ENCODE results near the gene CLASP2. TPM values are rescaled to one million over a fixed set of nuclear protein-coding genes. Genes with fewer than 3 reads are reported as not detected.
A peak's percentile ranks its signal among the peaks of the same experiment; 100 is the strongest.

Gene CLASP2
- total RNA-seq, 3 donors from 2014 or later (not counting 1 experiment from before 2014, with no cell fraction given): 93.8 to 109 (median 99.3) TPM

- TF ChIP-seq CTCF (IDR thresholded peaks at IDR 0.05): no peak
- Mint-ChIP-seq H3K27ac (no peak overlapping the region), H3K9me3 (no peaks in the 10 kb centered on the region), H3K4me1 (no peaks in the 10 kb centered on the region), H3K27me3 (ENCODE audit: low read depth in 2 of 2) (peaks cover 8 to 23% of the 10 kb centered on the region in 2 donors), H3K4me3 (no peak overlapping the region), H3K36me3 (no peaks in the 10 kb centered on the region)
- no peak overlapping the region for H3K27ac ChIP-seq (ENCODE audit: low read length)
- H3K4me3 ChIP-seq (ENCODE audit: low read length): no peak overlapping the region
- no peak for DNase-seq
- no peaks in the 10 kb centered on the region for H3K36me3 ChIP-seq (ENCODE audit: control insufficient read depth, insufficient read depth, low read length)
- 85% methylated on average over 7 of the region's 7 CpGs for WGBS (ENCODE audit: insufficient coverage)
- H3K4me1 ChIP-seq (ENCODE audit: control insufficient read depth, insufficient read depth, low read length): no peaks in the 10 kb centered on the region
- peaks cover 4% of the 10 kb centered on the region for H3K27me3 ChIP-seq (ENCODE audit: control insufficient read depth, insufficient read depth, low read length)
- intact Hi-C loops (cut with micrococcal nuclease): no loop called here
- H3K9me3 ChIP-seq (ENCODE audit: control insufficient read depth, insufficient read depth, low read length): no peaks in the 10 kb centered on the region
- no peak for ATAC-seq
Measured at GRCh38 chr3:33746416-33747116, 28.5 kb upstream of the CLASP2 start.

GRCh38 chr3:33737146-33737545, 19.1 kb upstream of the CLASP2 start:
- Histone ChIP-seq H3K4me1 (ENCODE audit: control insufficient read depth, insufficient read depth, low read length) (no peaks in the 10 kb centered on the region), H3K27me3 (ENCODE audit: control insufficient read depth, insufficient read depth, low read length) (peaks cover 2% of the 10 kb centered on the region), H3K27ac (ENCODE audit: low read length) (no peak overlapping the region), H3K9me3 (ENCODE audit: control insufficient read depth, insufficient read depth, low read length) (no peaks in the 10 kb centered on the region), H3K36me3 (ENCODE audit: control insufficient read depth, insufficient read depth, low read length) (no peaks in the 10 kb centered on the region), H3K4me3 (ENCODE audit: low read length) (no peak overlapping the region)
- H3K27ac Mint-ChIP-seq: no peak overlapping the region
- ATAC-seq (no peak), DNase-seq (no peak)
- H3K9me3 Mint-ChIP-seq: peaks cover 2 to 3% of the 10 kb centered on the region in 2 donors
- WGBS (ENCODE audit: insufficient coverage): 63% methylated on average over 1 of the region's 1 CpG
- TF ChIP-seq CTCF (IDR thresholded peaks at IDR 0.05): no peak
- peaks cover 3% of the 10 kb centered on the region for H3K36me3 Mint-ChIP-seq
- peaks cover 9 to 35% of the 10 kb centered on the region in 2 donors for H3K27me3 Mint-ChIP-seq (ENCODE audit: low read depth in 2 of 2)
- H3K4me1 Mint-ChIP-seq: no peaks in the 10 kb centered on the region
- intact Hi-C loops (cut with micrococcal nuclease): no loop called here
- no peak overlapping the region for H3K4me3 Mint-ChIP-seq

- WGBS (ENCODE audit: insufficient coverage): 100% methylated on average over 2 of the region's 3 CpGs
- peaks cover 2 to 4% of the 10 kb centered on the region in 2 donors for H3K9me3 Mint-ChIP-seq
- Histone ChIP-seq H3K4me1 (ENCODE audit: control insufficient read depth, insufficient read depth, low read length) (no peaks in the 10 kb centered on the region), H3K4me3 (ENCODE audit: low read length) (no peak overlapping the region), H3K9me3 (ENCODE audit: control insufficient read depth, insufficient read depth, low read length) (no peaks in the 10 kb centered on the region), H3K27ac (ENCODE audit: low read length) (no peak overlapping the region), H3K27me3 (ENCODE audit: control insufficient read depth, insufficient read depth, low read length) (no peaks in the 10 kb centered on the region), H3K36me3 (ENCODE audit: control insufficient read depth, insufficient read depth, low read length) (no peaks in the 10 kb centered on the region)
- H3K27me3 Mint-ChIP-seq (ENCODE audit: low read depth in 2 of 2): peaks cover under 1 to 30% of the 10 kb centered on the region in 2 donors
- no peak overlapping the region for H3K27ac Mint-ChIP-seq
- peak in 1 of 2 donors; percentile 33 for DNase-seq
- peaks cover 7% of the 10 kb centered on the region for H3K36me3 Mint-ChIP-seq
- intact Hi-C loops (cut with micrococcal nuclease): no loop called here
- peak in 2 of 3 donors; percentile 54 to 57 for ATAC-seq
- no peaks in the 10 kb centered on the region for H3K4me1 Mint-ChIP-seq
- H3K4me3 Mint-ChIP-seq: no peak overlapping the region
- no peak for TF ChIP-seq CTCF (IDR thresholded peaks at IDR 0.05)
Measured at GRCh38 chr3:33732394-33732793, 14.3 kb upstream of the CLASP2 start.

GRCh38 chr3:33729993-33730392, 11.9 kb upstream of the CLASP2 start:
- Histone ChIP-seq H3K4me1 (ENCODE audit: control insufficient read depth, insufficient read depth, low read length) (no peaks in the 10 kb centered on the region), H3K27me3 (ENCODE audit: control insufficient read depth, insufficient read depth, low read length) (no peaks in the 10 kb centered on the region), H3K4me3 (ENCODE audit: low read length) (no peak overlapping the region), H3K36me3 (ENCODE audit: control insufficient read depth, insufficient read depth, low read length) (no peaks in the 10 kb centered on the region), H3K9me3 (ENCODE audit: control insufficient read depth, insufficient read depth, low read length) (no peaks in the 10 kb centered on the region), H3K27ac (ENCODE audit: low read length) (no peak overlapping the region)
- 63% methylated on average over 3 of the region's 3 CpGs for WGBS (ENCODE audit: insufficient coverage)
- peaks cover 5 to 22% of the 10 kb centered on the region in 2 donors for H3K27me3 Mint-ChIP-seq (ENCODE audit: low read depth in 2 of 2)
- ATAC-seq (no peak), DNase-seq (no peak)
- H3K4me3 Mint-ChIP-seq: no peak overlapping the region
- no peaks in the 10 kb centered on the region for H3K4me1 Mint-ChIP-seq
- intact Hi-C loops (cut with micrococcal nuclease): no loop called here
- H3K27ac Mint-ChIP-seq: no peak overlapping the region
- peaks cover 7% of the 10 kb centered on the region for H3K36me3 Mint-ChIP-seq
- TF ChIP-seq CTCF (IDR thresholded peaks at IDR 0.05): no peak
- peaks cover 2 to 4% of the 10 kb centered on the region in 2 donors for H3K9me3 Mint-ChIP-seq
